ENCODE data around the gene LTBR. TPM values are rescaled to one million over a fixed set of nuclear protein-coding genes. Genes with fewer than 3 reads are reported as not detected.
A peak's percentile ranks its signal among the peaks of the same experiment; 100 is the strongest.

Gene LTBR
- polyA plus RNA-seq, 3 donors: 56.4 to 108 (median 60.6) TPM

DNA sequence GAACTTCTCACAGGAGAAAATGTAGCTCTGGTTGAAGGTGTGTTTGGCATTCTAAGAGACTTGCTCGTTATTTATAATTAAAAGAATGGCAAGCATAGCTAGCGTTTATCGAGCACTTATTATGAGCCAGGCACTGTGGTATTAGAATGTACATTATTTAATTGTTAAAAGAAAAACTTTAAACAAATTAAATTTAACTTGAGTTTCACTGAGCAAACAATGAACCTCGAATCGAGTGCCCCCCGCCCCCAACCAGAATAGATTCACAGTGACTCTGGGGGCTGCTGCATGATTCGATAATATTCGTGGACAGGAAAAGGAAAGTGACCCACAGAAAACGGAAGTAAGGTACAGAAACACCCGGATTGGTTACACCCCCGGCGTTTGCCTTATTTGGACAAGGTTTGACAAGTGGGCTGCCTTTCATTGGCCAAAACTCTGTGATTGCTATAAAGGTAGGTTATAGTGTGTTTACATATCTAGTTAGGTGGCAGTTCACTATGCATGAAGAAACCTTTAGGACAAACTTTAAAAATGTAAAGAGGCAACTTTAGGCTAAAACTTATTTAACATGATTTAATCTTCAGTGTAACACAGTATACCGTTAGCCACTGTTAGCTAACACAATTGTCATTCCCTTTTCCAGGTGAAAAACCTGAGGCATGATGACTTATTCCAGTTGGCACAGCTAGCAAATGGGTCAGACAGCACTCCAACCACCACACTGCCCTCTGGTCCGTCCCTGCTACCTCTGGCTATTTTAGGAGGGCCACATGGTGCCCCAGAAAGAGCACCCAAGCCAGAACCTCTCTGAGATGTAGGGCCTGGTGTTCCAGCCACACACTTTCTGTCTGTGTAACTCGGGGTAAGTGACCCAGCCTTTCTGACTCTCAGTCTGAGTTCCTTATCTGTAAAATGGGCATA lies 15.7 kb upstream of the LTBR start:
- H3K4me1 Mint-ChIP-seq: peaks cover 53% of the 10 kb centered on the region

DNA sequence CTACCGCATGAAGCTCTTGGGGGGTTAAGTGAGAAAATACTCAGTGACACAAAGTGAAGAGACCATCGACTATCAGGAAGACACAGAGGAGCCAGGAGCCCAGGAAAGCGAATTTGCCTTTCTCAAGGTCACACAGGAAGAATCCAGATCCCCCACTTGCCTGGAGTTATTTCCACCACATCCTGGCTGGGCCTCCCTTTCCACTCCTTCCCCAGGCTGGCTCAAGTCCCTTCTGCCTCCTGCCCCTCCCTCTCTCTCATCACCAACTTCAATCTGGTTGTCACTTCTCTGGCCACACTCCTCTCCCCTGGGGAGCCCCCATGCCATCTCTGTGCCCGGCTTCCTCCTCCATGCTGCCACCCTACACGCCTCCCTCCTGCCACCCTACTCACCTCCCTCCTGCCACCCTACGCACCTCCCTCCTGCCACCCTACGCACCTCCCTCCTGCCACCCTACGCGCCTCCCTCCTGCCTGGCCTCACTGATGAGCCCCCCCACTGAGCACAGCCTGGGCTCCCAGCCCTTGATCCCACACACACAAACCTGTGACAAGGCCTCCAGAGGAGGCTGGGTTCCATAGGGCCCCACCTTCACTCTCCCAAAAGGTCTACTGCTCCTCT lies 14.9 kb upstream of the LTBR start:
- peaks cover 0 to 4% (median 2%) of the 10 kb centered on the region in 3 donors for H3K27me3 Mint-ChIP-seq (ENCODE audit: low read depth in 3 of 3)
- H3K4me1 Mint-ChIP-seq: peaks cover 54% of the 10 kb centered on the region

More for the DNA sequence above, 15.7 kb upstream of the LTBR start:
- no peaks in the 10 kb centered on the region for H3K27me3 ChIP-seq (ENCODE audit: control insufficient read depth in 2 of 2, insufficient read depth in 2 of 2, low read length in 2 of 2)
- H3K9me3 ChIP-seq (replicated peaks in 1 of 2; ENCODE audit: control insufficient read depth in 1 of 2, insufficient read depth in 1 of 2, low read length in 2 of 2): no peaks in the 10 kb centered on the region
- no peaks in the 10 kb centered on the region for H4K20me1 ChIP-seq (ENCODE audit: insufficient read depth, low read length)
- no peaks in the 10 kb centered on the region for H3K36me3 ChIP-seq (replicated peaks in 1 of 2; ENCODE audit: control insufficient read depth in 1 of 2, insufficient read depth in 2 of 2, low read length in 2 of 2)
- peaks cover 8% of the 10 kb centered on the region for H3K79me2 ChIP-seq (ENCODE audit: insufficient read depth, low read length)
- H3K4me2 ChIP-seq (replicated peaks; ENCODE audit: extremely low read depth, low read length, poor library complexity, severe bottlenecking): peak overlapping the region; percentile 46
- H3K27ac ChIP-seq (ENCODE audit: low read depth in 1 of 2, low read length in 2 of 2): peak overlapping the region; percentile 72 to 77
- intact Hi-C loops (cut with micrococcal nuclease): no loop called here
- Mint-ChIP-seq H3K9me3 (no peaks in the 10 kb centered on the region), H3K27ac (peak overlapping the region; percentile 73 to 92 (median 88)), H3K27me3 (ENCODE audit: low read depth in 3 of 3) (peaks cover 0 to 2% (median 2%) of the 10 kb centered on the region in 3 donors), H3K36me3 (no peaks in the 10 kb centered on the region), H3K4me3 (no peak overlapping the region)
- peaks cover 37 to 60% of the 10 kb centered on the region in 2 donors for H3K4me1 ChIP-seq (ENCODE audit: control insufficient read depth in 1 of 2, insufficient read depth in 2 of 2, low read length in 2 of 2)
- H3K9ac ChIP-seq (ENCODE audit: insufficient read depth, low read length, poor library complexity, severe bottlenecking): peak overlapping the region; percentile 23
- peak; percentile 56 to 86 (median 72) for DNase-seq
- TF ChIP-seq, protein P1, sequence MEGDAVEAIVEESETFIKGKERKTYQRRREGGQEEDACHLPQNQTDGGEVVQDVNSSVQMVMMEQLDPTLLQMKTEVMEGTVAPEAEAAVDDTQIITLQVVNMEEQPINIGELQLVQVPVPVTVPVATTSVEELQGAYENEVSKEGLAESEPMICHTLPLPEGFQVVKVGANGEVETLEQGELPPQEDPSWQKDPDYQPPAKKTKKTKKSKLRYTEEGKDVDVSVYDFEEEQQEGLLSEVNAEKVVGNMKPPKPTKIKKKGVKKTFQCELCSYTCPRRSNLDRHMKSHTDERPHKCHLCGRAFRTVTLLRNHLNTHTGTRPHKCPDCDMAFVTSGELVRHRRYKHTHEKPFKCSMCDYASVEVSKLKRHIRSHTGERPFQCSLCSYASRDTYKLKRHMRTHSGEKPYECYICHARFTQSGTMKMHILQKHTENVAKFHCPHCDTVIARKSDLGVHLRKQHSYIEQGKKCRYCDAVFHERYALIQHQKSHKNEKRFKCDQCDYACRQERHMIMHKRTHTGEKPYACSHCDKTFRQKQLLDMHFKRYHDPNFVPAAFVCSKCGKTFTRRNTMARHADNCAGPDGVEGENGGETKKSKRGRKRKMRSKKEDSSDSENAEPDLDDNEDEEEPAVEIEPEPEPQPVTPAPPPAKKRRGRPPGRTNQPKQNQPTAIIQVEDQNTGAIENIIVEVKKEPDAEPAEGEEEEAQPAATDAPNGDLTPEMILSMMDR (IDR thresholded peaks at IDR 0.05): peak; percentile 13
- H2AFZ ChIP-seq (ENCODE audit: insufficient read depth, low read depth, low read length, poor library complexity, severe bottlenecking): no peak overlapping the region
- H3K4me3 ChIP-seq (replicated peaks in 1 of 3; ENCODE audit: low read depth in 2 of 3, low read length in 3 of 3): peak overlapping the region in 1 of 3 experiments; percentile 44
- WGBS (ENCODE audit: insufficient coverage): 42% methylated on average over 6 of the region's 15 CpGs

More for the DNA sequence above, 14.9 kb upstream of the LTBR start:
- TF ChIP-seq, protein P1 (IDR thresholded peaks at IDR 0.05): no peak
- Histone ChIP-seq H3K79me2 (ENCODE audit: insufficient read depth, low read length) (peaks cover under 1% of the 10 kb centered on the region), H3K36me3 (replicated peaks in 1 of 2; ENCODE audit: control insufficient read depth in 1 of 2, insufficient read depth in 2 of 2, low read length in 2 of 2) (no peaks in the 10 kb centered on the region), H3K27me3 (ENCODE audit: control insufficient read depth in 2 of 2, insufficient read depth in 2 of 2, low read length in 2 of 2) (no peaks in the 10 kb centered on the region), H4K20me1 (ENCODE audit: insufficient read depth, low read length) (no peaks in the 10 kb centered on the region), H3K4me2 (replicated peaks; ENCODE audit: extremely low read depth, low read length, poor library complexity, severe bottlenecking) (no peak overlapping the region), H3K27ac (ENCODE audit: low read depth in 1 of 2, low read length in 2 of 2) (peak overlapping the region; percentile 72 to 77), H2AFZ (ENCODE audit: insufficient read depth, low read depth, low read length, poor library complexity, severe bottlenecking) (no peak overlapping the region), H3K9ac (ENCODE audit: insufficient read depth, low read length, poor library complexity, severe bottlenecking) (no peak overlapping the region), H3K9me3 (replicated peaks in 1 of 2; ENCODE audit: control insufficient read depth in 1 of 2, insufficient read depth in 1 of 2, low read length in 2 of 2) (no peaks in the 10 kb centered on the region), H3K4me3 (replicated peaks in 1 of 3; ENCODE audit: low read depth in 2 of 3, low read length in 3 of 3) (no peak overlapping the region), H3K4me1 (ENCODE audit: control insufficient read depth in 1 of 2, insufficient read depth in 2 of 2, low read length in 2 of 2) (peaks cover 37 to 55% of the 10 kb centered on the region in 2 donors)
- intact Hi-C loops (cut with micrococcal nuclease): no loop called here
- H3K36me3 Mint-ChIP-seq: peaks cover 0 to 2% of the 10 kb centered on the region in 2 donors
- no peak for DNase-seq
- H3K4me3 Mint-ChIP-seq: no peak overlapping the region
- H3K9me3 Mint-ChIP-seq: no peaks in the 10 kb centered on the region
- H3K27ac Mint-ChIP-seq: peak overlapping the region; percentile 73 to 92 (median 88)
- 78% methylated on average over 6 of the region's 9 CpGs for whole genome bisulfite sequencing (ENCODE audit: insufficient coverage)

Data from CD14-positive monocyte (primary cell).